K562 (cell line): ENCODE measurements around the gene UCP3. TPM values are rescaled to one million over a fixed set of nuclear protein-coding genes. Genes with fewer than 3 reads are reported as not detected.

Source experiments
- CGGBP1 ChIP-seq: fragments of 250-450 bp; sonication (Bioruptor Pico); IDR thresholded peaks from 2 replicates; pipeline ENCODE4 v1.9.0; 2021; ENCODE audit warnings: mild to moderate bottlenecking
- FOXA3 ChIP-seq, 2 experiments: fragments of 450-650 bp in 1 of 2; sonication (generic) in 1 of 2; formaldehyde crosslinking; IDR thresholded peaks in 1 of 2; conservative IDR thresholded peaks in 1 of 2; 2 replicates each; pipeline versions ENCODE4 v1.4.0 to v1.8.0; 2020 to 2022; ENCODE audit warnings: mild to moderate bottlenecking in 2 of 2, missing genetic modification reagents in 1 of 2
- FOXP1 ChIP-seq: sonication (generic); formaldehyde crosslinking; IDR thresholded peaks from 2 replicates; pipeline ENCODE4 v1.8.0; 2022; ENCODE audit warnings: mild to moderate bottlenecking, missing genetic modification reagents
- LARP7 ChIP-seq: fragments of 450-650 bp; IDR thresholded peaks from 2 replicates; pipeline ENCODE4 v1.6.1; 2016
- MLX ChIP-seq, 2 experiments: fragments of 450-650 bp in 1 of 2; sonication (generic) in 1 of 2; formaldehyde crosslinking; conservative IDR thresholded peaks; 2 replicates each; pipeline versions ENCODE4 v1.4.0 to v1.8.1; 2020 to 2022; ENCODE audit warnings: mild to moderate bottlenecking in 1 of 2, missing genetic modification reagents in 1 of 2
- PATZ1 ChIP-seq: fragments of 250-450 bp; sonication (Bioruptor Pico); IDR thresholded peaks from 2 replicates; pipeline ENCODE4 v1.5.0; 2020; ENCODE audit warnings: mild to moderate bottlenecking, borderline replicate concordance
- PCBP2 ChIP-seq: fragments of 200-400 bp; formaldehyde crosslinking; IDR thresholded peaks from 2 replicates; pipeline ENCODE4 v1.6.1; 2018; ENCODE audit warnings: low read length, low read depth, mild to moderate bottlenecking, moderate library complexity; ENCODE audit not compliant: poor library complexity, severe bottlenecking
- POLR2A ChIP-seq: fragments of 450-650 bp; conservative IDR thresholded peaks from 2 replicates; pipeline ENCODE4 v1.6.1; 2016
- POLR2G ChIP-seq: fragments of 200-400 bp; formaldehyde crosslinking; IDR thresholded peaks from 2 replicates; pipeline ENCODE4 v1.6.1; 2017; ENCODE audit warnings: low read depth, mild to moderate bottlenecking, antibody characterized with exemption, low read length, moderate library complexity
- RB1 ChIP-seq: fragments of 450-650 bp; IDR thresholded peaks from 2 replicates; pipeline ENCODE4 v1.6.1; 2017; ENCODE audit warnings: low read depth, mild to moderate bottlenecking
- SP2 ChIP-seq: IDR thresholded peaks from 2 replicates; pipeline ENCODE4 v1.6.1; 2011; ENCODE audit warnings: mild to moderate bottlenecking, low read depth, low read length, moderate library complexity; ENCODE audit not compliant: poor library complexity, severe bottlenecking; ENCODE audit errors: extremely low read depth
- TGIF2 ChIP-seq: sonication (generic); formaldehyde crosslinking; IDR thresholded peaks from 2 replicates; pipeline ENCODE4 v1.8.1; 2022; ENCODE audit warnings: mild to moderate bottlenecking, missing genetic modification reagents, moderate library complexity
- ZNF134 ChIP-seq: fragments of 250-450 bp; sonication (Bioruptor Pico); conservative IDR thresholded peaks from 2 replicates; pipeline ENCODE4 v1.4.0; 2020
- ZNF395 ChIP-seq: fragments of 200-800 bp; sonication (Bioruptor generic); IDR thresholded peaks from 2 replicates; pipeline ENCODE4 v1.6.1; 2017; ENCODE audit warnings: missing genetic modification characterization, missing compliant biosample characterization
- ZNF511 ChIP-seq: sonication (generic); formaldehyde crosslinking; IDR thresholded peaks from 2 replicates; pipeline ENCODE4 v1.8.0; 2022; ENCODE audit warnings: mild to moderate bottlenecking, missing genetic modification reagents
- ZNF639 ChIP-seq, 2 experiments: fragments of 200-800 bp in 1 of 2; sonication (Bioruptor generic) in 1 of 2; sonication (generic) in 1 of 2; formaldehyde crosslinking in 1 of 2; IDR thresholded peaks in 1 of 2; conservative IDR thresholded peaks in 1 of 2; 2 replicates each; pipeline versions ENCODE4 v1.5.0 to v1.6.1; 2016 to 2020; ENCODE audit warnings: missing compliant biosample characterization in 1 of 2, missing genetic modification characterization in 1 of 2, missing genetic modification reagents in 1 of 2
- ZSCAN29 ChIP-seq: fragments of 450-650 bp; IDR thresholded peaks from 2 replicates; pipeline ENCODE4 v1.6.1; 2017
- polyA plus RNA-seq, 8 experiments: library from polyadenylated mRNA; depleted of rRNA in 4 of 8; stranded (reverse) in 5 of 8; unstranded in 3 of 8; fragments of >200 nt; fragmentation: Nextera tagmentation in 2 of 8; fragmentation: Illumina TruSeq in 1 of 8; extraction: Ambion mirVana in 2 of 8; extraction: Trizol in 1 of 8; gene quantifications; 2 replicates each; pipeline versions ENCODE4 v1.2.1 to v1.2.3, GENCODE V29; 2011 to 2014; ENCODE audit warnings: inconsistent platforms in 1 of 8, missing spikeins in 1 of 8
- total RNA-seq, 7 experiments: library from RNA; depleted of rRNA in 6 of 7; stranded (reverse); fragments of >200 nt in 6 of 7; fragmentation: Illumina TruSeq in 2 of 7; extraction: Trizol in 2 of 7; gene quantifications; 2 replicates each; pipeline versions ENCODE4 v1.2.1 to v1.2.3, GENCODE V29; 2011 to 2021; ENCODE audit warnings: low replicate concordance in 1 of 7

Gene UCP3
- total and polyA plus RNA-seq, 9 of the 15 experiments (the other 6 are each of a cell fraction or from before 2014, with no cell fraction given), result 0.05 to 0.65 (median 0.25) TPM; not detected in 2

GRCh38 chr11:73969991-73970800, 38.7 kb downstream of the UCP3 start (continued):
- TF ChIP-seq FOXA3 (CRISPR knock-in tag; conservative IDR thresholded peaks at IDR 0.05 in 1 of 2, IDR thresholded peaks at IDR 0.05 in 1 of 2) (0 out of 4 replicates have a peak, but pooled peaks of 1 of the 2 experiments have one; percentile 31), CGGBP1 (CRISPR knock-in tag) (no peak), ZNF639 (CRISPR knock-in tag; conservative IDR thresholded peaks at IDR 0.05 in 1 of 2, IDR thresholded peaks at IDR 0.05 in 1 of 2) (no peak), ZNF134 (CRISPR knock-in tag) (no peak), PCBP2 (no peak), PATZ1 (CRISPR knock-in tag) (no peak), POLR2A (no peak), RB1 (no peak), TGIF2 (no peak), ZNF511 (0 out of 2 replicates have a peak, but pooled peaks have one; percentile 26), LARP7 (no peak), POLR2G (peak; percentile 53), ZNF395 (CRISPR knock-in tag) (no peak), MLX (CRISPR knock-in tag; conservative IDR thresholded peaks at IDR 0.05) (no peak), ZSCAN29 (no peak), SP2 (no peak), FOXP1 (CRISPR knock-in tag) (0 out of 2 replicates have a peak, but pooled peaks have one; percentile 34)
